ENCODE results near the gene MRPL18.
"Not testable (repeated sequence)": the region's sequence is repeated elsewhere in the genome, so short reads cannot be mapped to it uniquely, and the experiment has no call there.

MRPL18 gene

GRCh38 chr6:159809149-159809548, 18.9 kb downstream of the MRPL18 start:
- DNase-seq (ENCODE audit: extremely low spot score, insufficient read length, low read depth) (no peak), FAIRE-seq (peak; percentile 78)

DNA sequence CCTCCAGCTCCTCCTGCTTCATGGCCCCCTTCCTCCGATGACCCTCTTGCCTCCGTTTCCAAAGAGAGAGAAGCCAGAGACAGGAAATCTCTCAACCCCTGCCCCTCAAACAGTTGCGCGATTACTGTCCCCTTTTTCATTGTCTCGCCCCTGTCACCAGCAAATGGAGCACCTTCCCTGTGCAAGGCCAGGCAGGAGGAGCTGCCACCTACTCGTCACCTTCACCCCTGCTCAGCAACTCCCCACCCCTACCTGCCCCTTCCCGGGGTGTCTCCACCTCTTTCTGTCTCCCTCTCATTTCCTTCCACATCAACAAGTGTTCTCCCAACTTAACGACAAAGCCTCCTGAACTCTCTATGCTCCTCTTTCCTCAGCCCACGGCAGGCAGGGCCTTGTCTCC, 23.5 kb downstream of the MRPL18 start:
- no peak for DNase-seq (ENCODE audit: extremely low spot score, insufficient read length, low read depth)
- no peak for FAIRE-seq

DNA sequence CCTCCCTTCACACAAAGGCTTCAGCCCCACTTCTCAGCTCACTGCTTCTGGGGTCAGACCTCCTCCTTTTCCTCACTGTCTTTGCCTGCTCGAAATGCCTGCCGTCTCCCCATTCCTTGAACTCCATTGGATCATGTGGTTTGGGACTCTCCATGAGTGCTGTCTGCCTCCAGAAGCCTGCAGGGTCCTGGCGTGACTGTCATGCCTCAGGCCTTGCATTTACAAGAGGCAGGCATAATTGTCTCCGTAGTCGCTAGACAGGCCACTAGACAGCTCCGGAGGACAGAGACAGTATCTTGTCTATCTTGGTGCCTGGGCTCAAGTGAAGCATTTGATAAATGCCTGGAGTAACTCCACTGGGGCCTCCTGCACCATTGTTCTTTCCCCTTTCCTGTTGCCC, 25.1 kb downstream of the MRPL18 start:
- no peak for FAIRE-seq
- DNase-seq (ENCODE audit: extremely low spot score, insufficient read length, low read depth) = no peak

DNA sequence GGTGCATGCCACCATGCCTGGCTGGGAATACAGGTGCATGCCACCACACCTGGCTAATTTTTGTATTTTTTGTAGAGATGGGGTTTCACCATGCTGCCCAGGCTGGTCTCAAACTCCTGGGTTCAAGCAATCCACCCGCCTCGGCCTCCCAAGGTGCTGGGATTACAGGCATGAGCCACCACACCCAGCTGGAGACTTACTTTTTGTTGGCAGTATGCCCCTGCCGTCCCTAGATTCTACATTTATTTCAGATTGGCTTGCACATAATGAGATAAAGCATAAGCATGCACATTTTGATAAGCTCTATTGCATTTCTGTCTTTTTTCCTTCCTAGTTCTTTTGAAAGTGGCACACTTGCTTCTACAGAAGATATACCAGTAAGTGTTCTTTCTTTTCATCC, 26.5 kb downstream of the MRPL18 start:
- not testable (repeated sequence) for DNase-seq (ENCODE audit: extremely low spot score, insufficient read length, low read depth); FAIRE-seq

GRCh38 chr6:159817951-159818739, 27.9 kb downstream of the MRPL18 start:
- no peak for FAIRE-seq

DNA sequence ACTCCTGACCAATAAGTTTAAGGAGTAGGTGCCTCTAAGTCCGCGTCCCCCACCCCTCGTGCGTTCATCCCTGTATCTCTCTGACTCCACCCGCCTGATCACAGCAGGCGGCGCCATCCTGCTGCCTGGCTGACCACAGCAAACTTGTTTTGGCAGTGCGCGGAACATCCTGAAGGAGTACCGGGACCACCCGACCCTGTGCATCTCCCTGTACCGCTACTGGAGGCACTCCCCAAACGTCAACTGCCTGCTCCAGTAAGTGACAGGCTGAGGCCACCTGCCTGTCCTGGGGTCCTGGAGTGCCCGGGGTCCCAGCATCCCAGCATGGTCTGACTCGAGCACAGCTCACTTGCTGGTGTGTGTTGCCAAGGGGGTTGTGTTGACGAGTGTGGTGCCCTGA, 28.8 kb downstream of the MRPL18 start:
- no peak for DNase-seq (ENCODE audit: extremely low spot score, insufficient read length, low read depth)
- FAIRE-seq = no peak

More at GRCh38 chr6:159817951-159818739, 27.9 kb downstream of the MRPL18 start:
- DNase-seq (ENCODE audit: extremely low spot score, insufficient read length, low read depth) = no peak

DNA sequence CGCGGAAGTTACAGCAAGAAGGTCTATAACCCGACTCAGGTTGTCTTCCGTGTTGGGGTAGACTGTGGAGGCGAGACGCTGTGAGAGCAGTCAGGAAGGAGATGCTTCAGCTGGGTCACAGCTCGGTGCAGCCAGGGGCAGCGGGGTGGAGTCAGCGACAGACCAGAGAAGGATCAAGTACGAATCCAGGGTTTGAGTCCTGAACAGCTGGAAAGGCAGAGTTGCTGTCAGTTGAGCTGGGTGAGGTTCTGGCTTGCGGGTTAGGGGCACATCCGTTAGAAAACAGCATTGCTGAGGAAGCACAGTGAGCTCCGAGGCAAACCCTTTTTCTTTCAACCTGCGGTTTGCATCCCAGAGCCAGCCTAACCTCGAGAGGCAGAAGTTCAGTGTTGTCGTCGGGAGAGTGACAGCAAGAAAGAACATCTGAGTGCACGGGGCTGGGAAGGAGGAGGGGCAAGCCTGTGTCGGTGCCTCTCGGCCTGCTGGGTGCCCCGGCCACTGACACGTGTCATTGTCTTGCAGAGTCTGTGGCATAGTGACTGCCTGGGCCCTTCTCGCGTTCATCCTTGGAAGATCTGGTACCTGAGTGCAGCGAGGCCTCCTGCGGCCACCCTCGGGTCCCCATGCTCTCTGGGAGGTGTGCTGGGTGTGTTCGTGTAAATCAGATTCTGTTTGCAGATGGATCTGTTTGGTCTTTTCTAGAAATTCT, 29.8 kb downstream of the MRPL18 start:
- FAIRE-seq (peak; percentile 52), DNase-seq (ENCODE audit: extremely low spot score, insufficient read length, low read depth) (no peak)

GRCh38 chr6:159821122-159821521, 30.9 kb downstream of the MRPL18 start:
- DNase-seq (ENCODE audit: extremely low spot score, insufficient read length, low read depth) (no peak), FAIRE-seq (no peak)

DNA sequence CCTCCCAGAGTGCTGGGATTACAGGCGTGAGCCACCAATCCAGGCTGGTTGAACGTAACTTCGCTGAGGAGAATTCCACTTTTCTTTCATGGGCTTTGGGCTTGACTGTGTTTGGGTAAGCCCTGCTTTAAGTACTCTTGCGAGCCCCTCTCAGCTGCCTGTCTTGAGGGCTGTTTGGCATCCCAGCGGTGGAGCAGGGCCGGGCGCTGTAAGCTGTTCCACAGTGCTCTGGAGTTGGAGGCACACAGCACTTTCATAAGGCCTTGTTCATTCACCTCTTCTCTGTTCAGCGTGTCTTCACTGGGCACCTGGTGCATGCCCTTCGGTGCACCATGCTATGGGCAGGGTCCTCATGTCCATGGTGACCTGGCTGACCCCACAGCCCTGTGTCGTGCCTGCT, 31.5 kb downstream of the MRPL18 start:
- no peak for DNase-seq (ENCODE audit: extremely low spot score, insufficient read length, low read depth)
- FAIRE-seq = no peak

DNA sequence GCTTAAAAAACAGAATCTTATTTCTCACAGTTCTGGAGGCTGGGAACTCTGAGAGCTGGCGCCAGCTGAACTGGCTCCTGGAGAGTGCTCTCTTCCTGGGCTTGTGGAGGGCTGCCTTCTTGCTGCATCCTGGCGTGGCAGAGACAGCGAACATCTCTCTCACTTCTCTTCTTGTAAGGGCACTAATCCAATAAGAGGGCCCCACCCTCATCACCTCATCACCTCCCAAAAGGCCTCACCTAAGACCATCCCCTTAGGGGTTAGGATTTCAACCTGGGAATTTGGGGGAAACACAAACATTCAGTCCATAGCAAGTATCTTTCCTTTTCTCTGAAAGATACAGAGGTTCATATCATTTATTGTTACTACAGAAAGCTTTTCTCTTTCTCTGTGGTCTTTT, 33.7 kb downstream of the MRPL18 start:
- no peak for DNase-seq (ENCODE audit: extremely low spot score, insufficient read length, low read depth)
- FAIRE-seq = no peak

DNA sequence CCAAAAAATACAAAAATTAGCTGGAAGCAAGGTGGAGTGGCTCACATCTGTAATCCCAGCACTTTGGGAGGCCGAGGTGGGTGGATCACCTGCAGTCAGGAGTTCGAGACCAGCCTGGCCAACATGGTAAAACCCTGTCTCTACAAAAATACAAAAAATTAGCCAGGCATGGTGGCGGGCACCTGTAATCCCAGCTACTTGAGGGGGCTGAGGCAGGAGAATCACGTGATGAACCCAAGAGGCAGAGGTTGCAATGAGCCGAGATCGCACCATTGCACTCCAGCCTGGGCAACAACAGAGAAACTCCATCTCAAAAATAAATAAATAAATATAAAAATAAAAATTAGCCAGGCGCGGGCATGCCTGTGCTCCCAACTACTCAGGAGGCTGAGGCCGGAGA, 34.4 kb downstream of the MRPL18 start:
- DNase-seq (ENCODE audit: extremely low spot score, insufficient read length, low read depth) = not testable (repeated sequence)

DNA sequence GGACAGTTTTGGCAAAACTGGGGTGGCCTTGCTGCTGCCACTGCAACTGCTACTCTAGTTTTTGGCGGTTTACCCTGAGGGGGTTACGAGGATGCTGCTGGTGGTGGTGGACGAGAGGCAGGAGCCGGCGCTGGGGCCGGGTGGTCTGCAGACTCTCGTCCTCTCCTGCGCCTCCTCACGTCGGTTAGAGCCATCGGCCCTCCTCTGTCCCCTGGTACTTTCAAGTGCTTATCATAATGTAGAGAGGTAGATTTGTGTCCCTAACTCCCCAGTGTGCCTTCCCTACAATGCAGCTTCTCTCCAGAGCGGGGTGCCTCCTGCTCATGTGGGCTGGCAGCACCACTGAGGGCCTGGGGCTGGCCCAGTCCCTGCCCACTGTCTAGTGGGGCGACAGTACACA, 35.7 kb downstream of the MRPL18 start:
- DNase-seq (ENCODE audit: extremely low spot score, insufficient read length, low read depth) (no peak), FAIRE-seq (no peak)

More for the DNA sequence above, 34.4 kb downstream of the MRPL18 start:
- FAIRE-seq = not testable (repeated sequence)

GRCh38 chr6:159826968-159827647, 36.8 kb downstream of the MRPL18 start:
- FAIRE-seq = no peak
- DNase-seq (ENCODE audit: extremely low spot score, insufficient read length, low read depth) = no peak

DNA sequence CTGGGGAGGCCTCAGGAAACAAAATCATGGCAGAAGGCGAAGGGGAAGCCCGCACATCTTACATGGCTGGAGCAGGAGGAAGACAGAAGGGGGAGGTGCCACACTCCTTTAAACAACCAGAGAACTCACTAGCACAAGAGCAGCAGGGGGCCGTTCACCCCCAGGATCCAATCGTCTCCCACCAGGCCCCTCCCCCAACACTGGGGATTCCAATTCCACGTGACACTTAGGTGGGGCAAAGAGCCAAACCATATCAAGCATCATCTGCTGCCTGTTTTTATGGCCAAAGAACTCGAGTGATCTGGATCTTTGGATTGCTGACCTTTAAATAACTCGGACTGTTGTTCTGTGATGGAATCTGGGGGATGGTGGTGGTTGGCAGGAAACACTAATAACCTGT, 37.8 kb downstream of the MRPL18 start:
- no peak for DNase-seq (ENCODE audit: extremely low spot score, insufficient read length, low read depth)
- FAIRE-seq = no peak

GRCh38 chr6:159829526-159829925, 39.3 kb downstream of the MRPL18 start:
- FAIRE-seq = peak; percentile 77
- DNase-seq (ENCODE audit: extremely low spot score, insufficient read length, low read depth) = no peak

DNA sequence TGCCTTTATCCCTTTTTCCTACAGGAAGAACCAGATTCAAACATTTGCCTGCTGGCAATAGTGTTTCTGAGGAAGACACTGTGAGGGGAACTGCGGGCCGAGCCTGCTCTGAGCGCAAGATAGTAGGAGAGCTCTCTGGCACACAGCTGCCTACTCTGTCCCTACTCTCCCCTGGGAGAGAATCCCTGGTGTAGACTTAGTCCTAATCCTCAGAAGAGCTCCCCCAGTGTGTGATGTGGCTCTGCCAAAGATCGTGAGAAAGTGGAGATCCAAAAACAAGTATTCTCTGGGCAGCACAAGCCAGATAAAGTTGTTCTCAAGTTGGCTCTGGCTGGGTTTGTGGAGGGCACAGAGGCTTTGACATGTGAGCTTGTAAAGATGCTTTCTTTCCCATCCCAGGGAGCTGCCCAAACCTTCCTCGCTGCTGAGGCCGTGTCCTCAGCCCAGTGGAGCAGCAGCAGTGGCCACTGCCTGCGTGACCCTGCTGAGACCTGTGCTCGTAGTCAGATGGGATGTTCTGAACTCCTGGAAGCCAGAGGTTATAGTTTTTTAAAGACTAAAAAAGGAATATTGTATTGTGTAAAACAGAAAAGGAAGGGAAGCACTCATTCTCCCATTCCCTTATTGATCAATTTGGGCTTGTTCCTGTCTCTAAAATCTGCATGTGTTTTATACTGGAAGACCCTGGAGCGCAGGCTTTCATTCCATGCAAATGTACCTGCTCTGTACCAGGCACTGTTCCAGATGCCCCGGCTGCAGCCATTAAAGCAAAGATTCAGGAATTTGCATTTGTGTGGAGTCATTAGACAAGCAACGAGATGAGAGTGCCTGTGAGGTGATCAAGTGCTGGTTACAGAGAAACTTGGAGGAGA, 40.5 kb downstream of the MRPL18 start:
- DNase-seq (ENCODE audit: extremely low spot score, insufficient read length, low read depth) = no peak
- FAIRE-seq = no peak

DNA sequence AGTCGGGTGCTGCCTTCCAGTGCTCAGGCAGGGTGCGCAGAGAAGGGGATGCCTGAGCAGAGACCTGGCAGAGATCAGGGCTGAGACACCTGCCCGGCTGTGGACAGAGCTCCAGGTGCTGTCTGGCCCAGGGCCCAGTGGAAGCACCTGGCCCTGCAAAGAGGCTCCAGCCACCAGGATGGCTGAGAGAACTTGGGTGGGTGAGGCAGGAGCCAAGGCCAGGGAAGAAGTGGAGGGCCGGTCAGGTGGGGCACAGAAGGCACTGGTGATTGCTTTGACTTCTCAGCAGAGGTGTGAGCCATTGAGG, 41.1 kb downstream of the MRPL18 start:
- DNase-seq (ENCODE audit: extremely low spot score, insufficient read length, low read depth) = no peak

GRCh38 chr6:159832946-159833345, 42.7 kb downstream of the MRPL18 start:
- FAIRE-seq (no peak), DNase-seq (ENCODE audit: extremely low spot score, insufficient read length, low read depth) (no peak)

More for the DNA sequence above, 41.1 kb downstream of the MRPL18 start:
- FAIRE-seq = no peak

GRCh38 chr6:159833556-159833955, 43.3 kb downstream of the MRPL18 start:
- FAIRE-seq = no peak

GRCh38 chr6:159833997-159834603, 43.8 kb downstream of the MRPL18 start:
- DNase-seq (ENCODE audit: extremely low spot score, insufficient read length, low read depth) (no peak), FAIRE-seq (no peak)

More at GRCh38 chr6:159833556-159833955, 43.3 kb downstream of the MRPL18 start:
- DNase-seq (ENCODE audit: extremely low spot score, insufficient read length, low read depth) = no peak

Data from GM18507 (cell line).